K562 (cell line): ENCODE measurements around the gene TESMIN.

Experiments
- ARID1B ChIP-seq: fragments of 450-650 bp; IDR thresholded peaks from 2 replicates; pipeline ENCODE4 v1.6.1; 2016; ENCODE audit warnings: antibody characterized with exemption, mild to moderate bottlenecking, inconsistent platforms
- CGGBP1 ChIP-seq: fragments of 250-450 bp; sonication (Bioruptor Pico); IDR thresholded peaks from 2 replicates; pipeline ENCODE4 v1.9.0; 2021; ENCODE audit warnings: mild to moderate bottlenecking
- CTCF ChIP-seq, 3 experiments: IDR thresholded peaks in 2 of 3; conservative IDR thresholded peaks in 1 of 3; 2 replicates each; pipeline ENCODE4 v1.5.1; 2011 to 2012; ENCODE audit warnings: low read length in 3 of 3, mild to moderate bottlenecking in 3 of 3, control low read depth in 2 of 3, improper control_type of control experiment in 1 of 3, inconsistent platforms in 1 of 3, low read depth in 1 of 3, mixed read lengths in 1 of 3, moderate library complexity in 1 of 3; ENCODE audit not compliant: insufficient read depth in 2 of 3
- MXI1 ChIP-seq: IDR thresholded peaks from 2 replicates; pipeline ENCODE4 v1.6.1; 2011; ENCODE audit warnings: low read depth, mild to moderate bottlenecking, improper control_type of control experiment, low read length
- POLR2A ChIP-seq: fragments of 450-650 bp; conservative IDR thresholded peaks from 2 replicates; pipeline ENCODE4 v1.6.1; 2016
- RAD21 ChIP-seq, 2 experiments: fragments of 250-450 bp in 1 of 2; fragments of 450-650 bp in 1 of 2; sonication (Bioruptor Pico) in 1 of 2; formaldehyde crosslinking in 1 of 2; IDR thresholded peaks in 1 of 2; conservative IDR thresholded peaks in 1 of 2; 2 replicates each; pipeline versions ENCODE4 v1.4.0 to v1.8.0; 2020 to 2022; ENCODE audit warnings: mild to moderate bottlenecking in 2 of 2, moderate library complexity in 1 of 2
- TAF1 ChIP-seq: IDR thresholded peaks from 2 replicates; pipeline ENCODE4 v1.6.1; 2011; ENCODE audit warnings: mild to moderate bottlenecking, low read length, moderate library complexity; ENCODE audit not compliant: insufficient read depth, control insufficient read depth, severe bottlenecking; ENCODE audit errors: extremely low read depth
- TEAD4 ChIP-seq, 2 experiments: sonication (generic) in 1 of 2; formaldehyde crosslinking in 1 of 2; IDR thresholded peaks; 2 replicates each; pipeline versions ENCODE4 v1.6.1 to v1.8.0; 2012 to 2022; ENCODE audit warnings: borderline replicate concordance in 1 of 2, inconsistent platforms in 1 of 2, low read length in 1 of 2, mild to moderate bottlenecking in 1 of 2, missing genetic modification reagents in 1 of 2
- TF ChIP-seq, protein P1 (sequence below): sonication (generic); formaldehyde crosslinking; IDR thresholded peaks from 2 replicates; pipeline ENCODE4 v1.8.1; 2023; ENCODE audit warnings: mild to moderate bottlenecking, missing genetic modification reagents
- TF ChIP-seq, protein P2 (sequence below): fragments of 450-650 bp; conservative IDR thresholded peaks from 2 replicates; pipeline ENCODE4 v1.6.1; 2016; ENCODE audit warnings: missing genetic modification characterization, low read depth, mild to moderate bottlenecking, control low read depth, missing compliant biosample characterization
- TF ChIP-seq, protein P3 (sequence below): sonication (generic); formaldehyde crosslinking; IDR thresholded peaks from 2 replicates; pipeline ENCODE4 v1.9.0; 2022; ENCODE audit warnings: mild to moderate bottlenecking, missing genetic modification reagents
- TF ChIP-seq, protein P4 (sequence below): sonication (generic); formaldehyde crosslinking; IDR thresholded peaks from 2 replicates; pipeline ENCODE4 v1.5.0; 2020; ENCODE audit warnings: missing genetic modification reagents
- TF ChIP-seq, protein P5 (sequence below): sonication (generic); formaldehyde crosslinking; IDR thresholded peaks from 2 replicates; pipeline ENCODE4 v1.8.0; 2023; ENCODE audit warnings: mild to moderate bottlenecking, missing genetic modification reagents

DNA sequence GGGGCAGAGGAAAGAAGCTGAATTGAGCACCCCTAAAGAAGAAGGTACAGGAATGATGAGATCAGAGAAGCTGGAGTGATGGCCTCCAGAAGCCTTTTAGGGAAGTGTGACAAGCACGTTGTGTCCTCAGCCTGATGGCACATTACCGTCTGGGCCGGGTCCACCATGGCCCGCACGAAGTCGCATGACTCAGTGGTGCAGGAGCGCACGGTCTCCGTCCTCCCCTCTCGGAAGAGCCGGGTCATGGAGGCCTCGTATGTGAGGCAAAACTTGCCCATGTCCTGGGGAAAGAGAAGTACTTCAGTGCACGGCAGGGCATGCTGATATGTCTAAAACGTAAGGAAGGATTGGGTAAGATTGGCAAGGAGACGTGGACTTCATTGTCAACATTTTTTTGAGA is 11.2 kb upstream of the TESMIN start:
- TF ChIP-seq POLR2A (no peak), CGGBP1 (no peak), CTCF (IDR thresholded peaks at IDR 0.05 in 2 of 3, conservative IDR thresholded peaks at IDR 0.05 in 1 of 3; ENCODE audit: insufficient read depth in 2 of 3, low read depth in 1 of 3, low read length in 3 of 3) (no peak), TEAD4 (IDR thresholded peaks at IDR 0.05; ENCODE audit: low read length) (no peak), TEAD4 (CRISPR knock-in tag; IDR thresholded peaks at IDR 0.05; ENCODE audit: borderline replicate concordance) (no peak), ARID1B (no peak), TAF1 (no peak), MXI1 (no peak), RAD21 (CRISPR knock-in tag; conservative IDR thresholded peaks at IDR 0.05 in 1 of 2, IDR thresholded peaks at IDR 0.05 in 1 of 2) (no peak)
- TF ChIP-seq, protein P1, sequence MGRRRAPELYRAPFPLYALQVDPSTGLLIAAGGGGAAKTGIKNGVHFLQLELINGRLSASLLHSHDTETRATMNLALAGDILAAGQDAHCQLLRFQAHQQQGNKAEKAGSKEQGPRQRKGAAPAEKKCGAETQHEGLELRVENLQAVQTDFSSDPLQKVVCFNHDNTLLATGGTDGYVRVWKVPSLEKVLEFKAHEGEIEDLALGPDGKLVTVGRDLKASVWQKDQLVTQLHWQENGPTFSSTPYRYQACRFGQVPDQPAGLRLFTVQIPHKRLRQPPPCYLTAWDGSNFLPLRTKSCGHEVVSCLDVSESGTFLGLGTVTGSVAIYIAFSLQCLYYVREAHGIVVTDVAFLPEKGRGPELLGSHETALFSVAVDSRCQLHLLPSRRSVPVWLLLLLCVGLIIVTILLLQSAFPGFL (CRISPR knock-in tag) = no peak
- TF ChIP-seq, protein P2, sequence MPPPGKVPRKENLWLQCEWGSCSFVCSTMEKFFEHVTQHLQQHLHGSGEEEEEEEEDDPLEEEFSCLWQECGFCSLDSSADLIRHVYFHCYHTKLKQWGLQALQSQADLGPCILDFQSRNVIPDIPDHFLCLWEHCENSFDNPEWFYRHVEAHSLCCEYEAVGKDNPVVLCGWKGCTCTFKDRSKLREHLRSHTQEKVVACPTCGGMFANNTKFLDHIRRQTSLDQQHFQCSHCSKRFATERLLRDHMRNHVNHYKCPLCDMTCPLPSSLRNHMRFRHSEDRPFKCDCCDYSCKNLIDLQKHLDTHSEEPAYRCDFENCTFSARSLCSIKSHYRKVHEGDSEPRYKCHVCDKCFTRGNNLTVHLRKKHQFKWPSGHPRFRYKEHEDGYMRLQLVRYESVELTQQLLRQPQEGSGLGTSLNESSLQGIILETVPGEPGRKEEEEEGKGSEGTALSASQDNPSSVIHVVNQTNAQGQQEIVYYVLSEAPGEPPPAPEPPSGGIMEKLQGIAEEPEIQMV (tag) = no peak
- TF ChIP-seq, protein P3, sequence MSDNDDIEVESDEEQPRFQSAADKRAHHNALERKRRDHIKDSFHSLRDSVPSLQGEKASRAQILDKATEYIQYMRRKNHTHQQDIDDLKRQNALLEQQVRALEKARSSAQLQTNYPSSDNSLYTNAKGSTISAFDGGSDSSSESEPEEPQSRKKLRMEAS (CRISPR knock-in tag) = no peak
- TF ChIP-seq, protein P4, sequence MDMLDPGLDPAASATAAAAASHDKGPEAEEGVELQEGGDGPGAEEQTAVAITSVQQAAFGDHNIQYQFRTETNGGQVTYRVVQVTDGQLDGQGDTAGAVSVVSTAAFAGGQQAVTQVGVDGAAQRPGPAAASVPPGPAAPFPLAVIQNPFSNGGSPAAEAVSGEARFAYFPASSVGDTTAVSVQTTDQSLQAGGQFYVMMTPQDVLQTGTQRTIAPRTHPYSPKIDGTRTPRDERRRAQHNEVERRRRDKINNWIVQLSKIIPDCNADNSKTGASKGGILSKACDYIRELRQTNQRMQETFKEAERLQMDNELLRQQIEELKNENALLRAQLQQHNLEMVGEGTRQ (CRISPR knock-in tag) = no peak
- TF ChIP-seq, protein P5, sequence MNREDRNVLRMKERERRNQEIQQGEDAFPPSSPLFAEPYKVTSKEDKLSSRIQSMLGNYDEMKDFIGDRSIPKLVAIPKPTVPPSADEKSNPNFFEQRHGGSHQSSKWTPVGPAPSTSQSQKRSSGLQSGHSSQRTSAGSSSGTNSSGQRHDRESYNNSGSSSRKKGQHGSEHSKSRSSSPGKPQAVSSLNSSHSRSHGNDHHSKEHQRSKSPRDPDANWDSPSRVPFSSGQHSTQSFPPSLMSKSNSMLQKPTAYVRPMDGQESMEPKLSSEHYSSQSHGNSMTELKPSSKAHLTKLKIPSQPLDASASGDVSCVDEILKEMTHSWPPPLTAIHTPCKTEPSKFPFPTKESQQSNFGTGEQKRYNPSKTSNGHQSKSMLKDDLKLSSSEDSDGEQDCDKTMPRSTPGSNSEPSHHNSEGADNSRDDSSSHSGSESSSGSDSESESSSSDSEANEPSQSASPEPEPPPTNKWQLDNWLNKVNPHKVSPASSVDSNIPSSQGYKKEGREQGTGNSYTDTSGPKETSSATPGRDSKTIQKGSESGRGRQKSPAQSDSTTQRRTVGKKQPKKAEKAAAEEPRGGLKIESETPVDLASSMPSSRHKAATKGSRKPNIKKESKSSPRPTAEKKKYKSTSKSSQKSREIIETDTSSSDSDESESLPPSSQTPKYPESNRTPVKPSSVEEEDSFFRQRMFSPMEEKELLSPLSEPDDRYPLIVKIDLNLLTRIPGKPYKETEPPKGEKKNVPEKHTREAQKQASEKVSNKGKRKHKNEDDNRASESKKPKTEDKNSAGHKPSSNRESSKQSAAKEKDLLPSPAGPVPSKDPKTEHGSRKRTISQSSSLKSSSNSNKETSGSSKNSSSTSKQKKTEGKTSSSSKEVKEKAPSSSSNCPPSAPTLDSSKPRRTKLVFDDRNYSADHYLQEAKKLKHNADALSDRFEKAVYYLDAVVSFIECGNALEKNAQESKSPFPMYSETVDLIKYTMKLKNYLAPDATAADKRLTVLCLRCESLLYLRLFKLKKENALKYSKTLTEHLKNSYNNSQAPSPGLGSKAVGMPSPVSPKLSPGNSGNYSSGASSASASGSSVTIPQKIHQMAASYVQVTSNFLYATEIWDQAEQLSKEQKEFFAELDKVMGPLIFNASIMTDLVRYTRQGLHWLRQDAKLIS (CRISPR knock-in tag) = no peak
